ENCODE results near the gene PTPRN2. TPM values are rescaled to one million over a fixed set of nuclear protein-coding genes. Genes with fewer than 3 reads are reported as not detected.

PTPRN2 gene
- total and polyA plus RNA-seq, 2 donors (not counting 3 experiments of a cell fraction or from before 2014, with no cell fraction given) = 0.62 to 0.88 TPM

GRCh38 chr7:158606671-158607424 lies 19.2 kb upstream of the PTPRN2 start:
- Histone ChIP-seq H3K27me3 (ENCODE audit: control insufficient read depth in 2 of 2, insufficient read depth in 2 of 2, low read length in 2 of 2) (no peaks in the 10 kb centered on the region), H4K20me1 (replicated peaks; ENCODE audit: control insufficient read depth, extremely low read depth, insufficient read depth, low read length) (no peaks in the 10 kb centered on the region), H3K9ac (replicated peaks; ENCODE audit: extremely low read depth, insufficient read depth, low read length) (no peak overlapping the region), H3K4me2 (ENCODE audit: insufficient read depth, low read length) (no peak overlapping the region), H3K36me3 (ENCODE audit: control insufficient read depth in 2 of 2, extremely low read depth in 1 of 2, insufficient read depth in 2 of 2, low read length in 2 of 2) (no peaks in the 10 kb centered on the region), H3K9me3 (replicated peaks; ENCODE audit: control insufficient read depth, insufficient read depth, low read length) (no peaks in the 10 kb centered on the region), H3K9me1 (replicated peaks; ENCODE audit: control insufficient read depth, extremely low read depth, insufficient read depth, low read length) (no peaks in the 10 kb centered on the region), H3K27ac (ENCODE audit: insufficient read depth, low read depth, low read length) (no peak overlapping the region), H3K4me1 (ENCODE audit: control insufficient read depth, extremely low read depth, insufficient read depth, low read length) (no peaks in the 10 kb centered on the region), H3K79me2 (ENCODE audit: control insufficient read depth, insufficient read depth, low read length) (no peaks in the 10 kb centered on the region), H2AFZ (ENCODE audit: low read depth, low read length) (no peak overlapping the region), H3K4me3 (replicated peaks in 1 of 3; ENCODE audit: insufficient read depth in 1 of 3, low read depth in 1 of 3, low read length in 3 of 3) (no peak overlapping the region)
- intact Hi-C loops (cut with micrococcal nuclease) = no loop called here
- ChIA-PET POLR2A (no interaction called here), CTCF (no interaction called here)
- TF ChIP-seq FOS (IDR thresholded peaks at IDR 0.05; ENCODE audit: borderline replicate concordance, insufficient read depth, low read length) (no peak), EZH2 (IDR thresholded peaks at IDR 0.05; ENCODE audit: borderline replicate concordance, low read depth, low read length, severe bottlenecking) (no peak), MYC (IDR thresholded peaks at IDR 0.05; ENCODE audit: low read depth, low read length) (no peak), POLR2AphosphoS5 (IDR thresholded peaks at IDR 0.05; ENCODE audit: insufficient read depth, low read depth, low read length) (no peak), MAX (IDR thresholded peaks at IDR 0.05; ENCODE audit: insufficient read depth, insufficient read length) (no peak), CTCF (IDR thresholded peaks at IDR 0.05; ENCODE audit: extremely low read depth in 1 of 2, insufficient read depth in 1 of 2, low read depth in 1 of 2, low read length in 2 of 2) (no peak), JUN (IDR thresholded peaks at IDR 0.05; ENCODE audit: borderline replicate concordance, insufficient read depth, insufficient read length, low read depth) (no peak), GATA2 (IDR thresholded peaks at IDR 0.05; ENCODE audit: insufficient read depth, insufficient read length, low read depth, low read length) (no peak), POLR2A (IDR thresholded peaks at IDR 0.05; ENCODE audit: low read depth, low read length) (no peak)
- BruUV-seq (replicated peaks) = no TSS peak
- DNase-seq (ENCODE audit: low read depth, low spot score) (no peak), FAIRE-seq (no peak)
- dilution Hi-C loops (cut with MboI; ENCODE audit: extremely low pct_ligation_motif_present, low sequenced_read_pairs) = no loop called here

Measured in endothelial cell of umbilical vein (primary cell).